Stimulated activated CD8-positive, alpha-beta memory T cell treated with anti-CD3 and anti-CD28 coated beads, Interleukin-4, amount 100 ng/mL, for 48 hours (primary cell): ENCODE data around the gene ZDHHC11.
"Not testable (repeated sequence)": the region's sequence is repeated elsewhere in the genome, so short reads cannot be mapped to it uniquely, and the experiment has no call there.

Source experiments
- DNase-seq: peaks from one replicate; pipeline ENCODE4 v3.0.0-alpha.2; 2020

The ZDHHC11 gene

GRCh38 chr5:798505-799138, 52.2 kb downstream of the ZDHHC11 start:
- not testable (repeated sequence) for DNase-seq

GRCh38 chr5:797986-798385, 52.8 kb downstream of the ZDHHC11 start:
- not testable (repeated sequence) for DNase-seq

- not testable (repeated sequence) for DNase-seq
Measured at GRCh38 chr5:795873-796272, 54.9 kb downstream of the ZDHHC11 start.

- not testable (repeated sequence) for DNase-seq
Measured at GRCh38 chr5:794948-795347, 55.8 kb downstream of the ZDHHC11 start.

GRCh38 chr5:788703-789102, 62.1 kb downstream of the ZDHHC11 start:
- not testable (repeated sequence) for DNase-seq

- not testable (repeated sequence) for DNase-seq
Measured at GRCh38 chr5:787857-788233, 62.9 kb downstream of the ZDHHC11 start.

GRCh38 chr5:787224-787856, 63.4 kb downstream of the ZDHHC11 start:
- not testable (repeated sequence) for DNase-seq

- DNase-seq = peak; percentile 39
Measured at GRCh38 chr5:785181-785705, 65.5 kb downstream of the ZDHHC11 start.

- peak; percentile 94 for DNase-seq
Measured at GRCh38 chr5:784428-785177, 66.2 kb downstream of the ZDHHC11 start, which contains the start of gene ZDHHC11B. TSS of gene ZDHHC11B (minus strand) at chr5:784729. CDS start at chr5:766919, 17,810 bp downstream.

- DNase-seq = peak; percentile 45
Measured at GRCh38 chr5:783881-784427, 66.8 kb downstream of the ZDHHC11 start.

GRCh38 chr5:783049-783802, 67.6 kb downstream of the ZDHHC11 start:
- peak; percentile 40 for DNase-seq

GRCh38 chr5:782356-782755, 68.4 kb downstream of the ZDHHC11 start:
- DNase-seq = not testable (repeated sequence)

GRCh38 chr5:780571-780970, 70.2 kb downstream of the ZDHHC11 start:
- not testable (repeated sequence) for DNase-seq

- not testable (repeated sequence) for DNase-seq
Measured at GRCh38 chr5:778967-779366, 71.8 kb downstream of the ZDHHC11 start.

GRCh38 chr5:778421-778820, 72.4 kb downstream of the ZDHHC11 start:
- not testable (repeated sequence) for DNase-seq

GRCh38 chr5:777756-778161, 73.0 kb downstream of the ZDHHC11 start:
- DNase-seq = no peak

- no peak for DNase-seq
Measured at GRCh38 chr5:776862-777711, 73.7 kb downstream of the ZDHHC11 start.

- DNase-seq = no peak
Measured at GRCh38 chr5:775961-776861, 74.6 kb downstream of the ZDHHC11 start.

GRCh38 chr5:775595-775960, 75.2 kb downstream of the ZDHHC11 start:
- DNase-seq = not testable (repeated sequence)

GRCh38 chr5:774854-775505, 75.8 kb downstream of the ZDHHC11 start:
- DNase-seq = not testable (repeated sequence)
